Measurements from ENCODE around the gene NEDD4. TPM values are rescaled to one million over a fixed set of nuclear protein-coding genes. Genes with fewer than 3 reads are reported as not detected.

NEDD4 gene
- polyA plus RNA-seq, 3 donors, result 1.2 to 3.8 (median 1.3) TPM

DNA sequence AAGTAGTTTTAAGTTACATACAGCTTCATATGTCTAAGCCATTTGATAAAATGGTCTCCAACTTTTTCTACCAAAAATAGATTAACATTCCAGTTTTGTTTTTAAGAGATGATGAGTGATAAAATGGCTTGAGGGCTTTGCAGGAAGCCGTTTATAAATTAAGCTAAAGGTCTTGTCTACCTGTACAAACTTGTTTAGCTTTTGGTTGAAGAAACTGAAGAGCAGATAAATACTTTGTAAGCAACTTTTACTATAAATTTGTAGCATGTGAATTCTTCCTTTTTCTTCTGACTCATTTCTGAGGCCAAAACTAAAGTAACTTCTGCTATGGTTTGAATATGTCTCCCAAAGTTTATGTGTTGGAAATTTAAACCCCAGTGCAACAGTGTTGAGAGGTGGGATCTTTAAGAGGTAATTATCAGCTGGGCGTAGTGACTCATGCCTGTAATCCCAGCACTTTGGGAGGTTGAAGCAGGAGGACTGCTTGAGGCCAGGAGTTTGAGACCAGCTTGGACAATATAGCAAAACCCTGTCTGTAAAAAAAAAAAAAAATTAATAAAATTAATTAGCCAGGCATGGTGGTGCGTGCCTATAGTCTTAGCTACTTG lies 8.2 kb upstream of the NEDD4 start:
- no CpG with 5 or more reads among the region's 3 CpGs for WGBS (ENCODE audit: insufficient coverage)

DNA sequence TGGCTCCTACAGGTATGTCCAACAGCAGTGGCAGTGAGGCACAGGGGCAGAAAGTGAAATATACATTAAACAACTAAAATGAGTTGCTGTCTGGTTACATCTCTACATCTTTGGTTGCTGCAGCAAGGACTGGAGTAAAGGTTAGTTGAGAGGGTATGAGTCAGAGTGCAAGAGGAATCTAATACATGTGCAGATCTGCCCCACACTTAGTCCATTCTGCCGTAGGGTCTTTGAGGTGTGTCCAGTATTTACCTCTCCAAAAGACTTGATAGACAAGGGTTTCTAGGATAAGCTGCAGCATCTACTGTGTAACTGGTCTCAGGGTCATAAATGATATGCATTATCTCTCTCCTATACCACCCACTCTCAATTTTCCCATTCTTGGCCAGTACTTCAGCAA lies 6.2 kb upstream of the NEDD4 start:
- Mint-ChIP-seq H3K4me3 (no peak overlapping the region), H3K9me3 (no peaks in the 10 kb centered on the region), H3K4me1 (no peaks in the 10 kb centered on the region), H3K27me3 (ENCODE audit: low read depth in 3 of 3) (peaks cover 0 to 8% (median 3%) of the 10 kb centered on the region in 3 donors), H3K27ac (no peak overlapping the region), H3K36me3 (no peaks in the 10 kb centered on the region)
- intact Hi-C loops (cut with micrococcal nuclease), result loop anchor here in 1 of 2 donors (10.0 kb wide), 1 partner anchor 55 kb away; no protein-coding TSS in a partner anchor
- Histone ChIP-seq H3K4me1 (ENCODE audit: control insufficient read depth in 1 of 2, insufficient read depth in 2 of 2, low read length in 2 of 2) (no peaks in the 10 kb centered on the region), H3K79me2 (ENCODE audit: insufficient read depth, low read length) (no peaks in the 10 kb centered on the region), H2AFZ (ENCODE audit: insufficient read depth, low read depth, low read length, poor library complexity, severe bottlenecking) (no peak overlapping the region), H3K27ac (ENCODE audit: low read depth in 1 of 2, low read length in 2 of 2) (no peak overlapping the region), H3K4me2 (replicated peaks; ENCODE audit: extremely low read depth, low read length, poor library complexity, severe bottlenecking) (no peak overlapping the region), H3K9ac (ENCODE audit: insufficient read depth, low read length, poor library complexity, severe bottlenecking) (no peak overlapping the region), H3K4me3 (replicated peaks in 1 of 3; ENCODE audit: low read depth in 2 of 3, low read length in 3 of 3) (no peak overlapping the region), H3K9me3 (replicated peaks in 1 of 2; ENCODE audit: control insufficient read depth in 1 of 2, insufficient read depth in 1 of 2, low read length in 2 of 2) (no peaks in the 10 kb centered on the region), H3K36me3 (replicated peaks in 1 of 2; ENCODE audit: control insufficient read depth in 1 of 2, insufficient read depth in 2 of 2, low read length in 2 of 2) (no peaks in the 10 kb centered on the region), H4K20me1 (ENCODE audit: insufficient read depth, low read length) (no peaks in the 10 kb centered on the region), H3K27me3 (ENCODE audit: control insufficient read depth in 2 of 2, insufficient read depth in 2 of 2, low read length in 2 of 2) (no peaks in the 10 kb centered on the region)
- TF ChIP-seq, protein P1, sequence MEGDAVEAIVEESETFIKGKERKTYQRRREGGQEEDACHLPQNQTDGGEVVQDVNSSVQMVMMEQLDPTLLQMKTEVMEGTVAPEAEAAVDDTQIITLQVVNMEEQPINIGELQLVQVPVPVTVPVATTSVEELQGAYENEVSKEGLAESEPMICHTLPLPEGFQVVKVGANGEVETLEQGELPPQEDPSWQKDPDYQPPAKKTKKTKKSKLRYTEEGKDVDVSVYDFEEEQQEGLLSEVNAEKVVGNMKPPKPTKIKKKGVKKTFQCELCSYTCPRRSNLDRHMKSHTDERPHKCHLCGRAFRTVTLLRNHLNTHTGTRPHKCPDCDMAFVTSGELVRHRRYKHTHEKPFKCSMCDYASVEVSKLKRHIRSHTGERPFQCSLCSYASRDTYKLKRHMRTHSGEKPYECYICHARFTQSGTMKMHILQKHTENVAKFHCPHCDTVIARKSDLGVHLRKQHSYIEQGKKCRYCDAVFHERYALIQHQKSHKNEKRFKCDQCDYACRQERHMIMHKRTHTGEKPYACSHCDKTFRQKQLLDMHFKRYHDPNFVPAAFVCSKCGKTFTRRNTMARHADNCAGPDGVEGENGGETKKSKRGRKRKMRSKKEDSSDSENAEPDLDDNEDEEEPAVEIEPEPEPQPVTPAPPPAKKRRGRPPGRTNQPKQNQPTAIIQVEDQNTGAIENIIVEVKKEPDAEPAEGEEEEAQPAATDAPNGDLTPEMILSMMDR (IDR thresholded peaks at IDR 0.05), result no peak
- 80% methylated on average over 1 of the region's 1 CpG for WGBS (ENCODE audit: insufficient coverage)
- no peak for DNase-seq

More for the DNA sequence above, 8.2 kb upstream of the NEDD4 start:
- H3K27me3 Mint-ChIP-seq (ENCODE audit: low read depth in 3 of 3), result peaks cover 0 to 8% (median 4%) of the 10 kb centered on the region in 3 donors
- H3K79me2 ChIP-seq (ENCODE audit: insufficient read depth, low read length), result no peaks in the 10 kb centered on the region
- no peak overlapping the region for H3K4me2 ChIP-seq (replicated peaks; ENCODE audit: extremely low read depth, low read length, poor library complexity, severe bottlenecking)
- no peak overlapping the region for H3K27ac Mint-ChIP-seq
- H3K4me3 Mint-ChIP-seq, result no peak overlapping the region
- H3K9me3 ChIP-seq (replicated peaks in 1 of 2; ENCODE audit: control insufficient read depth in 1 of 2, insufficient read depth in 1 of 2, low read length in 2 of 2), result no peaks in the 10 kb centered on the region
- no peak overlapping the region for H3K4me3 ChIP-seq (replicated peaks in 1 of 3; ENCODE audit: low read depth in 2 of 3, low read length in 3 of 3)
- no peaks in the 10 kb centered on the region for H3K4me1 Mint-ChIP-seq
- H4K20me1 ChIP-seq (ENCODE audit: insufficient read depth, low read length), result no peaks in the 10 kb centered on the region
- H3K4me1 ChIP-seq (ENCODE audit: control insufficient read depth in 1 of 2, insufficient read depth in 2 of 2, low read length in 2 of 2), result no peaks in the 10 kb centered on the region
- intact Hi-C loops (cut with micrococcal nuclease), result no loop called here
- H3K36me3 ChIP-seq (replicated peaks in 1 of 2; ENCODE audit: control insufficient read depth in 1 of 2, insufficient read depth in 2 of 2, low read length in 2 of 2), result no peaks in the 10 kb centered on the region
- no peak overlapping the region for H3K9ac ChIP-seq (ENCODE audit: insufficient read depth, low read length, poor library complexity, severe bottlenecking)
- H3K27ac ChIP-seq (ENCODE audit: low read depth in 1 of 2, low read length in 2 of 2), result no peak overlapping the region
- TF ChIP-seq, protein P1 (IDR thresholded peaks at IDR 0.05), result no peak
- no peak for DNase-seq
- no peak overlapping the region for H2AFZ ChIP-seq (ENCODE audit: insufficient read depth, low read depth, low read length, poor library complexity, severe bottlenecking)
- peaks cover 0 to 3% of the 10 kb centered on the region in 2 donors for H3K27me3 ChIP-seq (ENCODE audit: control insufficient read depth in 2 of 2, insufficient read depth in 2 of 2, low read length in 2 of 2)
- no peaks in the 10 kb centered on the region for H3K36me3 Mint-ChIP-seq
- peaks cover 0 to 2% (median 0%) of the 10 kb centered on the region in 7 donors for H3K9me3 Mint-ChIP-seq
